NB4 (cell line): ENCODE results near the gene MAP3K15.

ENCODE experiments used
- MYC ChIP-seq: IDR thresholded peaks from 2 replicates; pipeline ENCODE4 v1.6.1; 2011; ENCODE audit warnings: low read depth, low read length
- POLR2A ChIP-seq: IDR thresholded peaks from 2 replicates; pipeline ENCODE4 v1.6.1; 2011; ENCODE audit warnings: mild to moderate bottlenecking; ENCODE audit not compliant: insufficient read length; ENCODE audit errors: extremely low read depth
- TF ChIP-seq, protein P1 (sequence below): IDR thresholded peaks from one replicate; pipeline ENCODE4 v1.5.1; 2012; ENCODE audit warnings: low read depth, low read length
- TF ChIP-seq, protein P2 (sequence below): IDR thresholded peaks from 2 replicates; pipeline ENCODE4 v1.6.1; 2011; ENCODE audit warnings: low read depth, low read length

DNA sequence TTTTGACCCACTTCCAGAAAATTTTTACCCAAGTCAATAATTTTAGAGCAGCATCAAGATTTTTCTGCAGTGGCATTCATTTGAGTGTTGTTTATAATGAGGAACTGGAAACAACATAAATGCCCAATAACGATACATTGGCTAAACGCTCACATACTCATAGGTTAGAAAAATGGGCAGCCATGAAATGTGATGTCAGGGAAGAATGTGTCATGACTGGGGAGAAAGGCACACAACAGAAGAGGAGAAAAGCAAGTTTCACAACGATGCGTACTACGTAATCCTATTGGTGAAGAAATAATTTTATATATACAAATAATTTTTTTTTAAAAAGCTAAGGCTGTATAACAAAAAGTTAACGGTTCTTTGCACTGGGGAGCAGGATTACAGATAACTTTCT lies 33.6 kb upstream of the MAP3K15 start:
- TF ChIP-seq, protein P1, sequence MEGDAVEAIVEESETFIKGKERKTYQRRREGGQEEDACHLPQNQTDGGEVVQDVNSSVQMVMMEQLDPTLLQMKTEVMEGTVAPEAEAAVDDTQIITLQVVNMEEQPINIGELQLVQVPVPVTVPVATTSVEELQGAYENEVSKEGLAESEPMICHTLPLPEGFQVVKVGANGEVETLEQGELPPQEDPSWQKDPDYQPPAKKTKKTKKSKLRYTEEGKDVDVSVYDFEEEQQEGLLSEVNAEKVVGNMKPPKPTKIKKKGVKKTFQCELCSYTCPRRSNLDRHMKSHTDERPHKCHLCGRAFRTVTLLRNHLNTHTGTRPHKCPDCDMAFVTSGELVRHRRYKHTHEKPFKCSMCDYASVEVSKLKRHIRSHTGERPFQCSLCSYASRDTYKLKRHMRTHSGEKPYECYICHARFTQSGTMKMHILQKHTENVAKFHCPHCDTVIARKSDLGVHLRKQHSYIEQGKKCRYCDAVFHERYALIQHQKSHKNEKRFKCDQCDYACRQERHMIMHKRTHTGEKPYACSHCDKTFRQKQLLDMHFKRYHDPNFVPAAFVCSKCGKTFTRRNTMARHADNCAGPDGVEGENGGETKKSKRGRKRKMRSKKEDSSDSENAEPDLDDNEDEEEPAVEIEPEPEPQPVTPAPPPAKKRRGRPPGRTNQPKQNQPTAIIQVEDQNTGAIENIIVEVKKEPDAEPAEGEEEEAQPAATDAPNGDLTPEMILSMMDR = no peak
- TF ChIP-seq MYC (no peak), POLR2A (no peak)
- TF ChIP-seq, protein P2, sequence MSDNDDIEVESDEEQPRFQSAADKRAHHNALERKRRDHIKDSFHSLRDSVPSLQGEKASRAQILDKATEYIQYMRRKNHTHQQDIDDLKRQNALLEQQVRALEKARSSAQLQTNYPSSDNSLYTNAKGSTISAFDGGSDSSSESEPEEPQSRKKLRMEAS = no peak
